Lower leg skin (tissue), 4 donors: ENCODE data around the gene ZNF862. TPM values are rescaled to one million over a fixed set of nuclear protein-coding genes. Genes with fewer than 3 reads are reported as not detected.

Experiments used
- DNase-seq, 2 donors: peaks; one replicate each; pipeline ENCODE4 v3.0.0-alpha.2; 2019; ENCODE audit warnings: low spot score in 2 of 2
- H3K4me3 ChIP-seq: fragments of 200-600 bp; sonication (generic); 2 replicates; pipeline ENCODE4 v1.5.1; 2017; ENCODE audit warnings: mild to moderate bottlenecking, low read depth; ENCODE audit not compliant: poor library complexity, severe bottlenecking
- CTCF ChIP-seq, 3 donors: fragments of 450-650 bp; IDR thresholded peaks; one replicate each; pipeline ENCODE4 v1.5.1; 2016; ENCODE audit warnings: antibody characterized with exemption in 3 of 3, mild to moderate bottlenecking in 3 of 3, moderate library complexity in 2 of 3
- POLR2A ChIP-seq, 2 donors: fragments of 450-650 bp; IDR thresholded peaks; one replicate each; pipeline ENCODE4 v1.6.1; 2016 to 2017; ENCODE audit warnings: antibody characterized with exemption in 2 of 2, mild to moderate bottlenecking in 1 of 2, moderate library complexity in 1 of 2
- WGBS, 2 donors: methylation state at CpG; one replicate each; pipeline ENCODE4 v1.1.5; 2018; 5-methylcytosine and 5-hydroxymethylcytosine counted together
- intact Hi-C: fragments of 100-400 bp; cut with DNase I; formaldehyde crosslinking; loops from one replicate; pipeline ENCODE4 v1.15.0; 2023; ENCODE audit warnings: low total_unique reads
- total RNA-seq, 4 donors: library from RNA; depleted of rRNA; stranded (reverse); fragments of >200 nt; gene quantifications; one replicate each; pipeline ENCODE4 v1.1.0, GENCODE V29; 2016

Gene ZNF862
- total RNA-seq, 4 donors from 2014 or later: 12.8 to 34.3 (median 22.3) TPM

GRCh38 chr7:149799397-149800168, 38.6 kb upstream of the ZNF862 start:
- no peak overlapping the region for H3K4me3 ChIP-seq
- TF ChIP-seq POLR2A (IDR thresholded peaks at IDR 0.05) (no peak), CTCF (IDR thresholded peaks at IDR 0.05) (no peak)
- WGBS, 2 donors: 68 to 71% methylated on average over 7 to 8 of the region's 8 CpGs
- intact Hi-C loops: no loop called here
- DNase-seq: no peak

GRCh38 chr7:149800169-149800555, 38.0 kb upstream of the ZNF862 start:
- no peak for DNase-seq
- H3K4me3 ChIP-seq: no peak overlapping the region
- TF ChIP-seq POLR2A (IDR thresholded peaks at IDR 0.05): no peak
- TF ChIP-seq CTCF (IDR thresholded peaks at IDR 0.05): no peak
- intact Hi-C loops: no loop called here
- WGBS, 2 donors: 93 to 94% methylated on average over 13 of the region's 13 CpGs

- H3K4me3 ChIP-seq: no peak overlapping the region
- WGBS, 2 donors: 97 to 99% methylated on average over 2 of the region's 2 CpGs
- no peak for DNase-seq
- no peak for TF ChIP-seq POLR2A (IDR thresholded peaks at IDR 0.05)
- no peak for TF ChIP-seq CTCF (IDR thresholded peaks at IDR 0.05)
- intact Hi-C loops: no loop called here
These were observed 37.1 kb upstream of the ZNF862 start for GRCh38 chr7:149801002-149801566.

- intact Hi-C loops: no loop called here
- TF ChIP-seq CTCF (IDR thresholded peaks at IDR 0.05): no peak
- no peak overlapping the region for H3K4me3 ChIP-seq
- WGBS, 2 donors: 83 to 86% methylated on average over 6 to 10 of the region's 16 CpGs
- DNase-seq: no peak
These were observed 36.4 kb upstream of the ZNF862 start for GRCh38 chr7:149801816-149802215.

DNA sequence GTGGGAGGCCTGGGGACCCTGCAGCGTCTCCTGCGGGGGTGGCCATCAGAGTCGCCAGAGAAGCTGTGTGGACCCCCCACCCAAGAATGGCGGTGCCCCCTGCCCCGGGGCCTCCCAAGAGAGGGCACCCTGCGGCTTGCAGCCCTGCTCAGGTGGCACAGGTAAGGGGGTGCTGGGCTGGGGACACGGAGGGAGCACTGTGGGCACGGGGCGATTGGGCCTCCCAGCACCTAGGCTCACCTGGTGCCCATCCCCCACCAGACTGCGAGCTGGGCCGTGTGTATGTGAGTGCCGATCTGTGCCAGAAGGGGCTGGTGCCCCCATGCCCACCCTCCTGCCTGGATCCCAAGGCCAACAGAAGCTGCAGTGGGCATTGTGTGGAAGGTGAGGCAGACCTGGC, 35.2 kb upstream of the ZNF862 start:
- no peak overlapping the region for H3K4me3 ChIP-seq
- DNase-seq: no peak
- no peak for TF ChIP-seq POLR2A (IDR thresholded peaks at IDR 0.05)
- TF ChIP-seq CTCF (IDR thresholded peaks at IDR 0.05): no peak
- intact Hi-C loops: no loop called here
- WGBS, 2 donors: 85 to 95% methylated on average over 7 of the region's 12 CpGs
